ENCODE measurements around the gene AKNA. TPM values are rescaled to one million over a fixed set of nuclear protein-coding genes. Genes with fewer than 3 reads are reported as not detected.

The AKNA gene
- total RNA-seq, 1 donor from 2014 or later: 11.4 TPM

GRCh38 chr9:114359801-114360200 lies 28.0 kb downstream of the AKNA start:
- no peaks in the 10 kb centered on the region for H3F3A ChIP-seq (ENCODE audit: low read depth)
- no peak for DNase-seq (ENCODE audit: low spot score)
- Mint-ChIP-seq H3K27ac (no peak overlapping the region), H3K4me3 (no peak overlapping the region), H3K27me3 (ENCODE audit: insufficient read depth, low read depth) (peaks cover 13% of the 10 kb centered on the region), H3K36me3 (peaks cover 28% of the 10 kb centered on the region), H3K4me1 (no peaks in the 10 kb centered on the region), H3K9me3 (no peaks in the 10 kb centered on the region)
- H4K20me1 ChIP-seq (ENCODE audit: low read depth): no peaks in the 10 kb centered on the region
- H3K27ac ChIP-seq: no peak overlapping the region
- no peak overlapping the region for H3K9ac ChIP-seq
- H3K4me1 ChIP-seq: no peaks in the 10 kb centered on the region
- H3K4me3 ChIP-seq: no peak overlapping the region
- TF ChIP-seq EZH2phosphoT487 (IDR thresholded peaks at IDR 0.05) (no peak), CTCF (IDR thresholded peaks at IDR 0.05) (no peak), EZH2 (IDR thresholded peaks at IDR 0.05) (no peak)
- no peaks in the 10 kb centered on the region for H3K9me3 ChIP-seq (ENCODE audit: low read depth)
- H3K79me2 ChIP-seq (ENCODE audit: low read depth): no peaks in the 10 kb centered on the region
- H2AFZ ChIP-seq (replicated peaks): no peak overlapping the region
- H3K27me3 ChIP-seq: no peaks in the 10 kb centered on the region
- no peaks in the 10 kb centered on the region for H3K36me3 ChIP-seq
- H3K4me2 ChIP-seq: no peak overlapping the region

GRCh38 chr9:114357911-114358328 lies 29.9 kb downstream of the AKNA start:
- Mint-ChIP-seq H3K4me3 (no peak overlapping the region), H3K4me1 (no peaks in the 10 kb centered on the region), H3K27ac (no peak overlapping the region), H3K9me3 (no peaks in the 10 kb centered on the region), H3K36me3 (peaks cover 24% of the 10 kb centered on the region), H3K27me3 (ENCODE audit: insufficient read depth, low read depth) (peaks cover 11% of the 10 kb centered on the region)
- no peak overlapping the region for H3K4me3 ChIP-seq
- no peaks in the 10 kb centered on the region for H3K79me2 ChIP-seq (ENCODE audit: low read depth)
- H4K20me1 ChIP-seq (ENCODE audit: low read depth): no peaks in the 10 kb centered on the region
- H3K4me1 ChIP-seq: no peaks in the 10 kb centered on the region
- no peak overlapping the region for H3K9ac ChIP-seq
- H3F3A ChIP-seq (ENCODE audit: low read depth): no peaks in the 10 kb centered on the region
- H3K9me3 ChIP-seq (ENCODE audit: low read depth): no peaks in the 10 kb centered on the region
- no peak for DNase-seq (ENCODE audit: low spot score)
- no peaks in the 10 kb centered on the region for H3K36me3 ChIP-seq
- no peaks in the 10 kb centered on the region for H3K27me3 ChIP-seq
- no peak overlapping the region for H2AFZ ChIP-seq (replicated peaks)
- no peak overlapping the region for H3K27ac ChIP-seq
- TF ChIP-seq EZH2 (IDR thresholded peaks at IDR 0.05): no peak
- TF ChIP-seq CTCF (IDR thresholded peaks at IDR 0.05): no peak
- TF ChIP-seq EZH2phosphoT487 (IDR thresholded peaks at IDR 0.05): no peak
- H3K4me2 ChIP-seq: no peak overlapping the region

- H3F3A ChIP-seq (ENCODE audit: low read depth): no peaks in the 10 kb centered on the region
- no peaks in the 10 kb centered on the region for H3K9me3 Mint-ChIP-seq
- H3K36me3 Mint-ChIP-seq: peaks cover 25% of the 10 kb centered on the region
- peak overlapping the region; percentile 62 for H3K27ac Mint-ChIP-seq
- H3K27me3 ChIP-seq: no peaks in the 10 kb centered on the region
- H3K27me3 Mint-ChIP-seq (ENCODE audit: insufficient read depth, low read depth): peaks cover 10% of the 10 kb centered on the region
- no peaks in the 10 kb centered on the region for H3K9me3 ChIP-seq (ENCODE audit: low read depth)
- H3K36me3 ChIP-seq: no peaks in the 10 kb centered on the region
- no peak overlapping the region for H3K4me2 ChIP-seq
- H3K4me3 ChIP-seq: no peak overlapping the region
- no peaks in the 10 kb centered on the region for H3K4me1 Mint-ChIP-seq
- H2AFZ ChIP-seq (replicated peaks): no peak overlapping the region
- H3K79me2 ChIP-seq (ENCODE audit: low read depth): no peaks in the 10 kb centered on the region
- no peak for TF ChIP-seq EZH2phosphoT487 (IDR thresholded peaks at IDR 0.05)
- no peak for TF ChIP-seq CTCF (IDR thresholded peaks at IDR 0.05)
- TF ChIP-seq EZH2 (IDR thresholded peaks at IDR 0.05): no peak
- H3K4me3 Mint-ChIP-seq: no peak overlapping the region
- no peak for DNase-seq (ENCODE audit: low spot score)
- no peaks in the 10 kb centered on the region for H4K20me1 ChIP-seq (ENCODE audit: low read depth)
- no peak overlapping the region for H3K9ac ChIP-seq
- no peak overlapping the region for H3K27ac ChIP-seq
- no peaks in the 10 kb centered on the region for H3K4me1 ChIP-seq
Observed at GRCh38 chr9:114357360-114357759, 30.4 kb downstream of the AKNA start.
